OCI-M2 (cell line): ENCODE measurements around the gene SLC22A8.
"Not testable (repeated sequence)": the region's sequence is repeated elsewhere in the genome, so short reads cannot be mapped to it uniquely, and the experiment has no call there.

ENCODE experiments used
- DNase-seq: peaks from one replicate; lab custom pipeline; 2025; ENCODE audit not compliant: unreplicated experiment; lab: John Stamatoyannopoulos, UW

Gene SLC22A8

GRCh38 chr11:63015521-63016215, at the start of gene SLC22A8:
TSS of gene SLC22A8 (minus strand) at chr11:63015841. CDS start at chr11:63014958, 883 bp downstream.
- no peak for DNase-seq

GRCh38 chr11:63046203-63046602, 30.6 kb upstream of the SLC22A8 start:
- DNase-seq = not testable (repeated sequence)

- no peak for DNase-seq
Observed at GRCh38 chr11:63042596-63042995, 27.0 kb upstream of the SLC22A8 start.

GRCh38 chr11:63032457-63032856, 16.8 kb upstream of the SLC22A8 start:
- DNase-seq = no peak

GRCh38 chr11:63023841-63024648, 8.4 kb upstream of the SLC22A8 start:
- DNase-seq = no peak

- DNase-seq = no peak
Observed at GRCh38 chr11:63023222-63023814, 7.7 kb upstream of the SLC22A8 start.

GRCh38 chr11:63022441-63022840, 6.8 kb upstream of the SLC22A8 start:
- no peak for DNase-seq

GRCh38 chr11:63020671-63021291, 5.1 kb upstream of the SLC22A8 start:
- DNase-seq = no peak

GRCh38 chr11:63019506-63019905, 3.9 kb upstream of the SLC22A8 start:
- no peak for DNase-seq

GRCh38 chr11:63017306-63017974, 1.8 kb upstream of the SLC22A8 start:
- no peak for DNase-seq

- no peak for DNase-seq
Observed at GRCh38 chr11:63014408-63015055, 1.1 kb downstream of the SLC22A8 start.

GRCh38 chr11:63012839-63013238, 2.8 kb downstream of the SLC22A8 start:
- no peak for DNase-seq

- no peak for DNase-seq
Observed at GRCh38 chr11:63012430-63012829, 3.2 kb downstream of the SLC22A8 start.

GRCh38 chr11:63010934-63011439, 4.7 kb downstream of the SLC22A8 start:
- DNase-seq = no peak

GRCh38 chr11:63007920-63008319, 7.7 kb downstream of the SLC22A8 start:
- DNase-seq = no peak

GRCh38 chr11:63001456-63001855, 14.2 kb downstream of the SLC22A8 start:
- no peak for DNase-seq

GRCh38 chr11:62999649-63000048, 16.0 kb downstream of the SLC22A8 start:
- no peak for DNase-seq

- no peak for DNase-seq
Observed at GRCh38 chr11:62999156-62999555, 16.5 kb downstream of the SLC22A8 start.

GRCh38 chr11:62996271-62996670, 19.4 kb downstream of the SLC22A8 start:
- no peak for DNase-seq

GRCh38 chr11:62994775-62995174, 20.9 kb downstream of the SLC22A8 start:
- DNase-seq = no peak
